WTC11 (cell line): ENCODE data around the gene TMEM259. TPM values are rescaled to one million over a fixed set of nuclear protein-coding genes. Genes with fewer than 3 reads are reported as not detected.

ENCODE experiments used
- ATAC-seq: fragments of 200-7000 bp; cut with Tn5 transposase; 2 replicates; pipeline ENCODE4 v1.10.0; 2021; ENCODE audit warnings: mild to moderate bottlenecking, moderate library complexity
- CTCF ChIA-PET: fragments of 300-600 bp; sonication (Branson Sonifier 250); formaldehyde crosslinking; loops from one replicate; lab custom pipeline; 2021; ENCODE audit warnings: antibody characterized with exemption; lab: Charles Lee
- POLR2A ChIA-PET: fragments of 350-600 bp; sonication (Branson Sonifier 250); formaldehyde crosslinking; loops from one replicate; lab custom pipeline; 2021; ENCODE audit warnings: antibody characterized with exemption; lab: Charles Lee
- DNase-seq: peaks from one replicate; pipeline ENCODE4 v3.0.0; 2021; ENCODE audit warnings: low spot score
- H3K27ac Mint-ChIP-seq: 2 replicates; pipeline ENCODE4 v1.8.0; 2021; ENCODE audit warnings: mixed read lengths
- H3K27me3 Mint-ChIP-seq: 2 replicates; pipeline ENCODE4 v1.8.0; 2021; ENCODE audit warnings: low read depth, mild to moderate bottlenecking, moderate library complexity, mixed read lengths
- H3K36me3 Mint-ChIP-seq: 2 replicates; pipeline ENCODE4 v1.8.0; 2021; ENCODE audit warnings: mixed read lengths
- H3K4me1 Mint-ChIP-seq: 2 replicates; pipeline ENCODE4 v1.8.0; 2022; ENCODE audit warnings: mixed read lengths
- H3K4me3 Mint-ChIP-seq: 2 replicates; pipeline ENCODE4 v1.8.0; 2021; ENCODE audit warnings: mild to moderate bottlenecking, moderate library complexity, mixed read lengths
- H3K9me3 Mint-ChIP-seq: 2 replicates; pipeline ENCODE4 v1.8.0; 2021; ENCODE audit warnings: mixed read lengths
- ATF1 ChIP-seq: sonication (generic); formaldehyde crosslinking; IDR thresholded peaks from 2 replicates; pipeline ENCODE4 v1.8.1; 2023; ENCODE audit warnings: mild to moderate bottlenecking, moderate library complexity, missing genetic modification reagents
- ELF4 ChIP-seq: sonication (generic); formaldehyde crosslinking; IDR thresholded peaks from 2 replicates; pipeline ENCODE4 v1.8.1; 2022; ENCODE audit warnings: low read depth, mild to moderate bottlenecking, moderate library complexity, missing genetic modification reagents
- ESRRA ChIP-seq: sonication (generic); formaldehyde crosslinking; IDR thresholded peaks from 2 replicates; pipeline ENCODE4 v1.8.1; 2022; ENCODE audit warnings: mild to moderate bottlenecking, missing genetic modification reagents, borderline replicate concordance
- FOXK1 ChIP-seq: sonication (generic); formaldehyde crosslinking; IDR thresholded peaks from 2 replicates; pipeline ENCODE4 v1.8.0; 2022; ENCODE audit warnings: mild to moderate bottlenecking, moderate library complexity, missing genetic modification reagents
- HMGA2 ChIP-seq: fragments of 250-450 bp; sonication (Bioruptor Pico); IDR thresholded peaks from 2 replicates; pipeline ENCODE4 v1.4.0; 2021; ENCODE audit warnings: mild to moderate bottlenecking, moderate library complexity
- JAZF1 ChIP-seq: fragments of 250-450 bp; sonication (Bioruptor Pico); IDR thresholded peaks from 2 replicates; pipeline ENCODE4 v1.9.0; 2021; ENCODE audit warnings: moderate library complexity, mild to moderate bottlenecking, inconsistent platforms
- JUN ChIP-seq: sonication (generic); formaldehyde crosslinking; IDR thresholded peaks from 2 replicates; pipeline ENCODE4 v1.8.0; 2023; ENCODE audit warnings: mild to moderate bottlenecking, missing genetic modification reagents
- NFYB ChIP-seq: sonication (generic); formaldehyde crosslinking; conservative IDR thresholded peaks from 2 replicates; pipeline ENCODE4 v1.8.0; 2022; ENCODE audit warnings: low read depth, missing genetic modification reagents
- NR1H2 ChIP-seq: sonication (generic); formaldehyde crosslinking; IDR thresholded peaks from 2 replicates; pipeline ENCODE4 v1.9.0; 2021; ENCODE audit warnings: mild to moderate bottlenecking, moderate library complexity, missing genetic modification reagents
- TCF7 ChIP-seq: sonication (generic); formaldehyde crosslinking; IDR thresholded peaks from 2 replicates; pipeline ENCODE4 v1.8.0; 2022; ENCODE audit warnings: mild to moderate bottlenecking, low read depth, missing genetic modification reagents, moderate library complexity
- TP53 ChIP-seq: sonication (generic); formaldehyde crosslinking; IDR thresholded peaks from 2 replicates; pipeline ENCODE4 v1.8.1; 2023; ENCODE audit warnings: mild to moderate bottlenecking, missing genetic modification reagents
- ZNF219 ChIP-seq: sonication (generic); formaldehyde crosslinking; IDR thresholded peaks from 2 replicates; pipeline ENCODE4 v1.8.0; 2023; ENCODE audit warnings: missing genetic modification reagents, mild to moderate bottlenecking, borderline replicate concordance
- ZNF423 ChIP-seq: fragments of 250-450 bp; sonication (Bioruptor Pico); IDR thresholded peaks from 2 replicates; pipeline ENCODE4 v2.1.2; 2022; ENCODE audit warnings: mild to moderate bottlenecking, moderate library complexity
- total RNA-seq: library from RNA; stranded (reverse); gene quantifications from 3 replicates; pipeline ENCODE4 v1.2.3, GENCODE V29; 2021
- TF ChIP-seq, protein P1 (sequence below): sonication (generic); formaldehyde crosslinking; IDR thresholded peaks from 2 replicates; pipeline ENCODE4 v1.8.1; 2023; ENCODE audit warnings: mild to moderate bottlenecking, missing genetic modification reagents
- TF ChIP-seq, protein P2 (sequence below): sonication (generic); formaldehyde crosslinking; IDR thresholded peaks from 2 replicates; pipeline ENCODE4 v1.8.0; 2022; ENCODE audit warnings: mild to moderate bottlenecking, missing genetic modification reagents
- TF ChIP-seq, protein P3 (sequence below): sonication (generic); formaldehyde crosslinking; IDR thresholded peaks from 2 replicates; pipeline ENCODE4 v1.8.1; 2023; ENCODE audit warnings: mild to moderate bottlenecking, missing genetic modification reagents
- TF ChIP-seq, protein P4 (sequence below): sonication (generic); formaldehyde crosslinking; IDR thresholded peaks from 2 replicates; pipeline ENCODE4 v1.8.0; 2023; ENCODE audit warnings: mild to moderate bottlenecking, missing genetic modification reagents
- TF ChIP-seq, protein P5 (sequence below): sonication (generic); formaldehyde crosslinking; IDR thresholded peaks from 2 replicates; pipeline ENCODE4 v1.8.1; 2023; ENCODE audit warnings: mild to moderate bottlenecking, missing genetic modification reagents, borderline replicate concordance
- TF ChIP-seq, protein P6 (sequence below): fragments of 250-450 bp; sonication (Bioruptor Pico); IDR thresholded peaks from 2 replicates; pipeline ENCODE4 v1.8.0; 2021; ENCODE audit warnings: mild to moderate bottlenecking

The TMEM259 gene
- total RNA-seq, 1 experiment from 2014 or later: 202 TPM

DNA sequence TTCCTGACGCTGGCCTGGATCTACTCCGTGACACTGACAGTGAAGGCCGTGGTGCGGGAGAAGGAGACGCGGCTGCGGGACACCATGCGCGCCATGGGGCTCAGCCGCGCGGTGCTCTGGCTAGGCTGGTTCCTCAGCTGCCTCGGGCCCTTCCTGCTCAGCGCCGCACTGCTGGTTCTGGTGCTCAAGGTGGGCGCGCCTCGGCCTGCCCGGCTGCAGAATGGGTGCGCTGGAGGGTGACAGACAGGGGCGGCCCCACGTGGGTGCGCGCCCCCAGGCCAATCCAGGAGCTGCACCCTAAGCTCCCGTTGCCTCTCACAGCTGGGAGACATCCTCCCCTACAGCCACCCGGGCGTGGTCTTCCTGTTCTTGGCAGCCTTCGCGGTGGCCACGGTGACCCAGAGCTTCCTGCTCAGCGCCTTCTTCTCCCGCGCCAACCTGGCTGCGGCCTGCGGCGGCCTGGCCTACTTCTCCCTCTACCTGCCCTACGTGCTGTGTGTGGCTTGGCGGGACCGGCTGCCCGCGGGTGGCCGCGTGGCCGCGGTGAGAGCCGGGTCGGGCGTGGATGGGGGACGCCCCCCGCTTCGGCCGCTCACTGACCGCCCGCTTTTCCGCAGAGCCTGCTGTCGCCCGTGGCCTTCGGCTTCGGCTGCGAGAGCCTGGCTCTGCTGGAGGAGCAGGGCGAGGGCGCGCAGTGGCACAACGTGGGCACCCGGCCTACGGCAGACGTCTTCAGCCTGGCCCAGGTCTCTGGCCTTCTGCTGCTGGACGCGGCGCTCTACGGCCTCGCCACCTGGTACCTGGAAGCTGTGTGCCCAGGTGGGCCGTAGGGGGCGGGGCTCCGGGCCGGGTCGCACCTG, 26.1 kb upstream of the TMEM259 start (continued):
- TF ChIP-seq NR1H2 (CRISPR knock-in tag) (no peak), JAZF1 (no peak), TCF7 (no peak)

DNA sequence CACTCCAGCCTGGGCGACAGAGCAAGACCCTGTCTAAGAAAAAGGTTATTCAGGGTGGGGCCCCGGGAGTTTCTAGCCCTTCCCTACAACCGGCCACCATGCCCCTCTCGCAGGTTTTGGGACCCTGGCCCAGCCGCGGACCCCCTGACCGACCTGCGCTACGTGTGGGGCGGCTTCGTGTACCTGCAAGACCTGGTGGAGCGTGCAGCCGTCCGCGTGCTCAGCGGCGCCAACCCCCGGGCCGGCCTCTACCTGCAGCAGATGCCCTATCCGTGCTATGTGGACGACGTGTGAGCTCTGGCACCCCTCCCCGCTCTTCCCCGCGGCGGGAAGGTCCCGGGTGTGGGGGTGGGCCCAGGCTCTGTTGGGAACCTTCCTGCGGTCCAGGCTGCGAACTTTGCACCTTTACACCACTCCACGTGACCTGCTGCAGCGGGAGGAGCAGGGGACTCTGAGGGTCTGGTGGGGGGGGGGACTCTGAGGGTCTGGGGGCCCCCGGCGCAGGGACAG, 25.2 kb upstream of the TMEM259 start:
- Mint-ChIP-seq H3K27me3 (no peaks in the 10 kb centered on the region), H3K27ac (no peak overlapping the region), H3K4me1 (no peaks in the 10 kb centered on the region), H3K36me3 (peaks cover 3% of the 10 kb centered on the region; the same call in 1 of the 2 replicates), H3K9me3 (no peaks in the 10 kb centered on the region), H3K4me3 (no peak overlapping the region)
- TF ChIP-seq, protein P1, sequence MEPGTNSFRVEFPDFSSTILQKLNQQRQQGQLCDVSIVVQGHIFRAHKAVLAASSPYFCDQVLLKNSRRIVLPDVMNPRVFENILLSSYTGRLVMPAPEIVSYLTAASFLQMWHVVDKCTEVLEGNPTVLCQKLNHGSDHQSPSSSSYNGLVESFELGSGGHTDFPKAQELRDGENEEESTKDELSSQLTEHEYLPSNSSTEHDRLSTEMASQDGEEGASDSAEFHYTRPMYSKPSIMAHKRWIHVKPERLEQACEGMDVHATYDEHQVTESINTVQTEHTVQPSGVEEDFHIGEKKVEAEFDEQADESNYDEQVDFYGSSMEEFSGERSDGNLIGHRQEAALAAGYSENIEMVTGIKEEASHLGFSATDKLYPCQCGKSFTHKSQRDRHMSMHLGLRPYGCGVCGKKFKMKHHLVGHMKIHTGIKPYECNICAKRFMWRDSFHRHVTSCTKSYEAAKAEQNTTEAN (CRISPR knock-in tag): no peak
- TF ChIP-seq HMGA2 (CRISPR knock-in tag) (no peak), NFYB (CRISPR knock-in tag) (no peak), TCF7 (no peak), ATF1 (CRISPR knock-in tag) (no peak), ZNF219 (no peak), FOXK1 (CRISPR knock-in tag) (no peak), ELF4 (CRISPR knock-in tag) (no peak), JUN (no peak), ESRRA (no peak), ZNF423 (CRISPR knock-in tag) (no peak), TP53 (CRISPR knock-in tag) (no peak)
- TF ChIP-seq, protein P2, sequence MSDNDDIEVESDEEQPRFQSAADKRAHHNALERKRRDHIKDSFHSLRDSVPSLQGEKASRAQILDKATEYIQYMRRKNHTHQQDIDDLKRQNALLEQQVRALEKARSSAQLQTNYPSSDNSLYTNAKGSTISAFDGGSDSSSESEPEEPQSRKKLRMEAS (CRISPR knock-in tag): no peak
- TF ChIP-seq, protein P3, sequence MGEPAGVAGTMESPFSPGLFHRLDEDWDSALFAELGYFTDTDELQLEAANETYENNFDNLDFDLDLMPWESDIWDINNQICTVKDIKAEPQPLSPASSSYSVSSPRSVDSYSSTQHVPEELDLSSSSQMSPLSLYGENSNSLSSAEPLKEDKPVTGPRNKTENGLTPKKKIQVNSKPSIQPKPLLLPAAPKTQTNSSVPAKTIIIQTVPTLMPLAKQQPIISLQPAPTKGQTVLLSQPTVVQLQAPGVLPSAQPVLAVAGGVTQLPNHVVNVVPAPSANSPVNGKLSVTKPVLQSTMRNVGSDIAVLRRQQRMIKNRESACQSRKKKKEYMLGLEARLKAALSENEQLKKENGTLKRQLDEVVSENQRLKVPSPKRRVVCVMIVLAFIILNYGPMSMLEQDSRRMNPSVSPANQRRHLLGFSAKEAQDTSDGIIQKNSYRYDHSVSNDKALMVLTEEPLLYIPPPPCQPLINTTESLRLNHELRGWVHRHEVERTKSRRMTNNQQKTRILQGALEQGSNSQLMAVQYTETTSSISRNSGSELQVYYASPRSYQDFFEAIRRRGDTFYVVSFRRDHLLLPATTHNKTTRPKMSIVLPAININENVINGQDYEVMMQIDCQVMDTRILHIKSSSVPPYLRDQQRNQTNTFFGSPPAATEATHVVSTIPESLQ (CRISPR knock-in tag): no peak
- TF ChIP-seq, protein P4, sequence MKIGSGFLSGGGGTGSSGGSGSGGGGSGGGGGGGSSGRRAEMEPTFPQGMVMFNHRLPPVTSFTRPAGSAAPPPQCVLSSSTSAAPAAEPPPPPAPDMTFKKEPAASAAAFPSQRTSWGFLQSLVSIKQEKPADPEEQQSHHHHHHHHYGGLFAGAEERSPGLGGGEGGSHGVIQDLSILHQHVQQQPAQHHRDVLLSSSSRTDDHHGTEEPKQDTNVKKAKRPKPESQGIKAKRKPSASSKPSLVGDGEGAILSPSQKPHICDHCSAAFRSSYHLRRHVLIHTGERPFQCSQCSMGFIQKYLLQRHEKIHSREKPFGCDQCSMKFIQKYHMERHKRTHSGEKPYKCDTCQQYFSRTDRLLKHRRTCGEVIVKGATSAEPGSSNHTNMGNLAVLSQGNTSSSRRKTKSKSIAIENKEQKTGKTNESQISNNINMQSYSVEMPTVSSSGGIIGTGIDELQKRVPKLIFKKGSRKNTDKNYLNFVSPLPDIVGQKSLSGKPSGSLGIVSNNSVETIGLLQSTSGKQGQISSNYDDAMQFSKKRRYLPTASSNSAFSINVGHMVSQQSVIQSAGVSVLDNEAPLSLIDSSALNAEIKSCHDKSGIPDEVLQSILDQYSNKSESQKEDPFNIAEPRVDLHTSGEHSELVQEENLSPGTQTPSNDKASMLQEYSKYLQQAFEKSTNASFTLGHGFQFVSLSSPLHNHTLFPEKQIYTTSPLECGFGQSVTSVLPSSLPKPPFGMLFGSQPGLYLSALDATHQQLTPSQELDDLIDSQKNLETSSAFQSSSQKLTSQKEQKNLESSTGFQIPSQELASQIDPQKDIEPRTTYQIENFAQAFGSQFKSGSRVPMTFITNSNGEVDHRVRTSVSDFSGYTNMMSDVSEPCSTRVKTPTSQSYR (CRISPR knock-in tag): no peak
- TF ChIP-seq, protein P5, sequence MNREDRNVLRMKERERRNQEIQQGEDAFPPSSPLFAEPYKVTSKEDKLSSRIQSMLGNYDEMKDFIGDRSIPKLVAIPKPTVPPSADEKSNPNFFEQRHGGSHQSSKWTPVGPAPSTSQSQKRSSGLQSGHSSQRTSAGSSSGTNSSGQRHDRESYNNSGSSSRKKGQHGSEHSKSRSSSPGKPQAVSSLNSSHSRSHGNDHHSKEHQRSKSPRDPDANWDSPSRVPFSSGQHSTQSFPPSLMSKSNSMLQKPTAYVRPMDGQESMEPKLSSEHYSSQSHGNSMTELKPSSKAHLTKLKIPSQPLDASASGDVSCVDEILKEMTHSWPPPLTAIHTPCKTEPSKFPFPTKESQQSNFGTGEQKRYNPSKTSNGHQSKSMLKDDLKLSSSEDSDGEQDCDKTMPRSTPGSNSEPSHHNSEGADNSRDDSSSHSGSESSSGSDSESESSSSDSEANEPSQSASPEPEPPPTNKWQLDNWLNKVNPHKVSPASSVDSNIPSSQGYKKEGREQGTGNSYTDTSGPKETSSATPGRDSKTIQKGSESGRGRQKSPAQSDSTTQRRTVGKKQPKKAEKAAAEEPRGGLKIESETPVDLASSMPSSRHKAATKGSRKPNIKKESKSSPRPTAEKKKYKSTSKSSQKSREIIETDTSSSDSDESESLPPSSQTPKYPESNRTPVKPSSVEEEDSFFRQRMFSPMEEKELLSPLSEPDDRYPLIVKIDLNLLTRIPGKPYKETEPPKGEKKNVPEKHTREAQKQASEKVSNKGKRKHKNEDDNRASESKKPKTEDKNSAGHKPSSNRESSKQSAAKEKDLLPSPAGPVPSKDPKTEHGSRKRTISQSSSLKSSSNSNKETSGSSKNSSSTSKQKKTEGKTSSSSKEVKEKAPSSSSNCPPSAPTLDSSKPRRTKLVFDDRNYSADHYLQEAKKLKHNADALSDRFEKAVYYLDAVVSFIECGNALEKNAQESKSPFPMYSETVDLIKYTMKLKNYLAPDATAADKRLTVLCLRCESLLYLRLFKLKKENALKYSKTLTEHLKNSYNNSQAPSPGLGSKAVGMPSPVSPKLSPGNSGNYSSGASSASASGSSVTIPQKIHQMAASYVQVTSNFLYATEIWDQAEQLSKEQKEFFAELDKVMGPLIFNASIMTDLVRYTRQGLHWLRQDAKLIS: no peak
- TF ChIP-seq, protein P6, sequence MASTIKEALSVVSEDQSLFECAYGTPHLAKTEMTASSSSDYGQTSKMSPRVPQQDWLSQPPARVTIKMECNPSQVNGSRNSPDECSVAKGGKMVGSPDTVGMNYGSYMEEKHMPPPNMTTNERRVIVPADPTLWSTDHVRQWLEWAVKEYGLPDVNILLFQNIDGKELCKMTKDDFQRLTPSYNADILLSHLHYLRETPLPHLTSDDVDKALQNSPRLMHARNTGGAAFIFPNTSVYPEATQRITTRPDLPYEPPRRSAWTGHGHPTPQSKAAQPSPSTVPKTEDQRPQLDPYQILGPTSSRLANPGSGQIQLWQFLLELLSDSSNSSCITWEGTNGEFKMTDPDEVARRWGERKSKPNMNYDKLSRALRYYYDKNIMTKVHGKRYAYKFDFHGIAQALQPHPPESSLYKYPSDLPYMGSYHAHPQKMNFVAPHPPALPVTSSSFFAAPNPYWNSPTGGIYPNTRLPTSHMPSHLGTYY (CRISPR knock-in tag): no peak
- ChIA-PET POLR2A (no interaction called here), CTCF (interaction anchor here (1.1 to 3.2 kb wide), 6 partner anchors 20 to 127 kb away, joined by 3 to 17 read pairs (median 4); partner anchors contain the start of genes ARHGAP45 and WDR18)
- ATAC-seq: no peak
- no peak for DNase-seq
